Activated T-helper 17 cell treated with anti-CD3 and anti-CD28 coated beads, Interleukin-2, amount 50 U/mL, for 72 hours (primary cell): Measurements from ENCODE around the gene SLAIN1. TPM values are rescaled to one million over a fixed set of nuclear protein-coding genes. Genes with fewer than 3 reads are reported as not detected.

Source experiments
- ATAC-seq: fragments of 150-1000 bp; cut with Tn5 transposase; replicated peaks from 2 replicates; pipeline ENCODE4 v1.10.0; 2021; ENCODE audit warnings: mild to moderate bottlenecking, moderate library complexity
- H3K27ac Mint-ChIP-seq: one replicate; pipeline ENCODE4 v1.8.0; 2022; ENCODE audit warnings: mixed read lengths
- H3K27me3 Mint-ChIP-seq: one replicate; pipeline ENCODE4 v1.8.0; 2022; ENCODE audit warnings: mixed read lengths
- H3K36me3 Mint-ChIP-seq: one replicate; pipeline ENCODE4 v1.8.0; 2022; ENCODE audit warnings: low read depth, mild to moderate bottlenecking, mixed read lengths
- H3K4me1 Mint-ChIP-seq: one replicate; pipeline ENCODE4 v1.8.0; 2022; ENCODE audit warnings: mixed read lengths
- H3K4me3 Mint-ChIP-seq: one replicate; pipeline ENCODE4 v1.8.0; 2022; ENCODE audit warnings: mild to moderate bottlenecking, mixed read lengths
- H3K9me3 Mint-ChIP-seq: one replicate; pipeline ENCODE4 v1.8.0; 2022; ENCODE audit warnings: mixed read lengths
- total RNA-seq, 2 donors: library from RNA; stranded (reverse); gene quantifications; one replicate each; pipeline ENCODE4 v1.2.3, GENCODE V29; 2022

Gene SLAIN1
- total RNA-seq, 2 donors from 2014 or later, result 17.1 to 34.4 TPM

GRCh38 chr13:77811381-77811780 lies 113.9 kb downstream of the SLAIN1 start:
- Mint-ChIP-seq H3K27me3 (no peaks in the 10 kb centered on the region), H3K4me1 (no peaks in the 10 kb centered on the region), H3K4me3 (no peak overlapping the region), H3K9me3 (no peaks in the 10 kb centered on the region), H3K36me3 (no peaks in the 10 kb centered on the region), H3K27ac (no peak overlapping the region)
- ATAC-seq, result no peak

GRCh38 chr13:77811981-77812380 lies 114.5 kb downstream of the SLAIN1 start:
- H3K9me3 Mint-ChIP-seq, result no peaks in the 10 kb centered on the region
- H3K4me1 Mint-ChIP-seq, result no peaks in the 10 kb centered on the region
- no peak for ATAC-seq
- H3K4me3 Mint-ChIP-seq, result no peak overlapping the region
- no peaks in the 10 kb centered on the region for H3K36me3 Mint-ChIP-seq
- H3K27ac Mint-ChIP-seq, result no peak overlapping the region
- no peaks in the 10 kb centered on the region for H3K27me3 Mint-ChIP-seq

Other genes starting within 250 kb of the SLAIN1 start
- not detected for gene SCEL, start 162.0 kb upstream of the SLAIN1 start, total RNA-seq
- gene EDNRB, start 221.1 kb downstream of the SLAIN1 start, total RNA-seq, result not detected